Mesenchymal stem cell (in vitro differentiated cells and primary cell): ENCODE results near the gene PLA2G4B.
A peak's percentile ranks its signal among the peaks of the same experiment; 100 is the strongest.

Source experiments
- DNase-seq: peaks from one replicate; pipeline ENCODE4 v3.0.0-alpha.2; 2013
- H2AFZ ChIP-seq: one replicate; pipeline ENCODE4 v1.6.1; 2013; ENCODE audit warnings: low read depth, mild to moderate bottlenecking, control low read depth, inconsistent platforms, low read length, moderate library complexity
- H2AK5ac ChIP-seq: 2 replicates; pipeline ENCODE4 v1.6.1; 2013; ENCODE audit warnings: low read length, moderate library complexity, mild to moderate bottlenecking, inconsistent platforms; ENCODE audit not compliant: severe bottlenecking
- H2BK120ac ChIP-seq: one replicate; pipeline ENCODE4 v1.6.1; 2013; ENCODE audit warnings: low read depth, mild to moderate bottlenecking, inconsistent platforms, low read length, moderate library complexity
- H2BK12ac ChIP-seq, 2 experiments: one replicate each; pipeline ENCODE4 v1.6.1; 2013; ENCODE audit warnings: inconsistent platforms in 2 of 2, low read length in 2 of 2, mild to moderate bottlenecking in 2 of 2, moderate library complexity in 2 of 2, control low read depth in 1 of 2
- H2BK15ac ChIP-seq: one replicate; pipeline ENCODE4 v1.6.1; 2013; ENCODE audit warnings: mild to moderate bottlenecking, low read depth, inconsistent platforms; ENCODE audit not compliant: poor library complexity, severe bottlenecking
- H2BK5ac ChIP-seq: 2 replicates; pipeline ENCODE4 v1.6.1; 2013; ENCODE audit warnings: low read depth, mild to moderate bottlenecking, low read length, control low read depth, inconsistent platforms; ENCODE audit not compliant: poor library complexity, severe bottlenecking
- H3K14ac ChIP-seq, 2 experiments: one replicate each; pipeline ENCODE4 v1.6.1; 2013; ENCODE audit warnings: inconsistent platforms in 2 of 2, low read length in 2 of 2, control low read depth in 1 of 2, mild to moderate bottlenecking in 1 of 2, moderate library complexity in 1 of 2
- H3K18ac ChIP-seq, 2 experiments: one replicate each; pipeline ENCODE4 v1.6.1; 2013; ENCODE audit warnings: inconsistent platforms in 2 of 2, low read length in 2 of 2, control low read depth in 1 of 2, low read depth in 1 of 2, mild to moderate bottlenecking in 1 of 2
- H3K23ac ChIP-seq, 2 experiments: one replicate each; pipeline ENCODE4 v1.6.1; 2013; ENCODE audit warnings: inconsistent platforms in 2 of 2, low read length in 2 of 2, mild to moderate bottlenecking in 2 of 2, moderate library complexity in 2 of 2, control low read depth in 1 of 2
- H3K27ac ChIP-seq: 2 replicates; pipeline ENCODE4 v1.5.1; 2013; ENCODE audit warnings: mild to moderate bottlenecking, moderate library complexity, low read length, control low read depth, inconsistent platforms; ENCODE audit not compliant: poor library complexity, severe bottlenecking
- H3K27me3 ChIP-seq, 2 experiments: 2 replicates each; pipeline versions ENCODE4 v1.6.1 to v1.7.0; 2013; ENCODE audit warnings: low read length in 2 of 2, mild to moderate bottlenecking in 2 of 2, moderate library complexity in 2 of 2, control low read depth in 1 of 2, inconsistent platforms in 1 of 2; ENCODE audit not compliant: control insufficient read depth in 1 of 2, insufficient read depth in 1 of 2
- H3K36me3 ChIP-seq, 2 experiments: 2 replicates each; pipeline versions ENCODE4 v1.6.1 to v1.7.0; 2013; ENCODE audit warnings: low read length in 2 of 2, control low read depth in 1 of 2, inconsistent platforms in 1 of 2, low read depth in 1 of 2, mild to moderate bottlenecking in 1 of 2; ENCODE audit not compliant: insufficient read depth in 2 of 2, control insufficient read depth in 1 of 2
- H3K4ac ChIP-seq, 2 experiments: one replicate each; pipeline ENCODE4 v1.6.1; 2013; ENCODE audit warnings: inconsistent platforms in 2 of 2, low read length in 2 of 2, mild to moderate bottlenecking in 2 of 2, moderate library complexity in 2 of 2, control low read depth in 1 of 2, low read depth in 1 of 2
- H3K4me1 ChIP-seq: 2 replicates; pipeline ENCODE4 v1.6.1; 2013; ENCODE audit warnings: low read depth, low read length, control low read depth; ENCODE audit not compliant: control insufficient read depth, insufficient read depth
- H3K4me2 ChIP-seq: 2 replicates; pipeline ENCODE4 v1.6.1; 2013; ENCODE audit warnings: low read length, mild to moderate bottlenecking, inconsistent platforms; ENCODE audit not compliant: poor library complexity, severe bottlenecking
- H3K4me3 ChIP-seq, 2 experiments: 2 replicates each; pipeline versions ENCODE4 v1.5.1 to v1.7.0; 2013; ENCODE audit warnings: low read length in 2 of 2, mild to moderate bottlenecking in 2 of 2, control low read depth in 1 of 2, low read depth in 1 of 2; ENCODE audit not compliant: insufficient read depth in 1 of 2
- H3K79me1 ChIP-seq: replicated peaks from 2 replicates; pipeline ENCODE4 v1.6.1; 2013; ENCODE audit warnings: mild to moderate bottlenecking, control low read depth, low read length, inconsistent platforms; ENCODE audit not compliant: poor library complexity, severe bottlenecking
- H3K9ac ChIP-seq: 2 replicates; pipeline ENCODE4 v1.7.0; 2013; ENCODE audit warnings: mild to moderate bottlenecking, low read length, moderate library complexity
- H3K9me3 ChIP-seq: 2 replicates; pipeline ENCODE4 v1.7.0; 2013; ENCODE audit warnings: mild to moderate bottlenecking, low read length; ENCODE audit not compliant: control insufficient read depth
- H4K8ac ChIP-seq: one replicate; pipeline ENCODE4 v1.6.1; 2013; ENCODE audit warnings: inconsistent platforms, mild to moderate bottlenecking, low read length, moderate library complexity
- H4K91ac ChIP-seq: one replicate; pipeline ENCODE4 v1.6.1; 2013; ENCODE audit warnings: mild to moderate bottlenecking, low read length, inconsistent platforms
- WGBS: methylation state at CpG from one replicate; pipeline ENCODE4 v1.1.7; 2013; ENCODE audit warnings: mixed read lengths; 5-methylcytosine and 5-hydroxymethylcytosine counted together

Gene PLA2G4B

GRCh38 chr15:41856716-41857115 lies 18.1 kb downstream of the PLA2G4B start:
- Histone ChIP-seq H3K4me3 (no peak overlapping the region), H2BK5ac (no peak overlapping the region), H2AFZ (no peak overlapping the region), H2BK12ac (no peak overlapping the region), H3K23ac (no peak overlapping the region), H4K8ac (no peak overlapping the region), H3K14ac (no peak overlapping the region), H2BK15ac (no peak overlapping the region), H3K9ac (no peak overlapping the region), H3K27me3 (peaks cover 0 to 67% of the 10 kb centered on the region in 2 experiments), H4K91ac (no peak overlapping the region), H3K36me3 (peaks cover 0 to 60% of the 10 kb centered on the region in 2 experiments), H2AK5ac (no peak overlapping the region), H3K27ac (no peak overlapping the region), H3K4ac (no peak overlapping the region), H3K18ac (no peak overlapping the region), H3K79me1 (no peaks in the 10 kb centered on the region), H2BK120ac (no peak overlapping the region), H3K4me1 (peaks cover 10% of the 10 kb centered on the region), H3K9me3 (no peaks in the 10 kb centered on the region), H3K4me2 (no peak overlapping the region)
- 90% methylated on average over 12 of the region's 12 CpGs for WGBS
- no peak for DNase-seq

- H2BK120ac ChIP-seq: no peak overlapping the region
- H3K27me3 ChIP-seq: peaks cover 0 to 66% of the 10 kb centered on the region in 2 experiments
- no peak overlapping the region for H2AFZ ChIP-seq
- H3K23ac ChIP-seq: no peak overlapping the region
- H4K8ac ChIP-seq: no peak overlapping the region
- peaks cover 0 to 64% of the 10 kb centered on the region in 2 experiments for H3K36me3 ChIP-seq
- H2AK5ac ChIP-seq: no peak overlapping the region
- H3K79me1 ChIP-seq: no peaks in the 10 kb centered on the region
- no peak overlapping the region for H4K91ac ChIP-seq
- H3K4me1 ChIP-seq: peaks cover 10% of the 10 kb centered on the region
- no peak overlapping the region for H2BK5ac ChIP-seq
- WGBS: 89% methylated on average over 8 of the region's 9 CpGs
- no peak for DNase-seq
- H3K9ac ChIP-seq: no peak overlapping the region
- H3K27ac ChIP-seq: no peak overlapping the region
- no peak overlapping the region for H3K18ac ChIP-seq
- H3K4ac ChIP-seq: no peak overlapping the region
- no peak overlapping the region for H3K4me3 ChIP-seq
- H3K9me3 ChIP-seq: no peaks in the 10 kb centered on the region
- no peak overlapping the region for H3K4me2 ChIP-seq
- no peak overlapping the region for H2BK15ac ChIP-seq
- no peak overlapping the region for H2BK12ac ChIP-seq
- H3K14ac ChIP-seq: no peak overlapping the region
Observed at GRCh38 chr15:41857316-41857715, 18.7 kb downstream of the PLA2G4B start.

GRCh38 chr15:41858756-41859155 lies 20.1 kb downstream of the PLA2G4B start:
- no peak overlapping the region for H3K4me3 ChIP-seq
- WGBS: 91% methylated on average over 15 of the region's 15 CpGs

GRCh38 chr15:41860049-41860828 lies 21.6 kb downstream of the PLA2G4B start:
- WGBS: 47% methylated on average over 14 of the region's 15 CpGs
- peaks cover 0 to 63% of the 10 kb centered on the region in 2 experiments for H3K27me3 ChIP-seq
- H3K18ac ChIP-seq: no peak overlapping the region
- DNase-seq: no peak
- H3K23ac ChIP-seq: no peak overlapping the region
- H4K8ac ChIP-seq: no peak overlapping the region
- no peak overlapping the region for H3K4ac ChIP-seq
- H2AK5ac ChIP-seq: no peak overlapping the region
- no peak overlapping the region for H2AFZ ChIP-seq
- H3K4me2 ChIP-seq: no peak overlapping the region
- no peak overlapping the region for H2BK12ac ChIP-seq
- no peak overlapping the region for H2BK120ac ChIP-seq
- H3K27ac ChIP-seq: no peak overlapping the region
- no peaks in the 10 kb centered on the region for H3K9me3 ChIP-seq
- H3K36me3 ChIP-seq: peaks cover 0 to 54% of the 10 kb centered on the region in 2 experiments
- H3K79me1 ChIP-seq: no peaks in the 10 kb centered on the region
- H3K14ac ChIP-seq: no peak overlapping the region
- no peak overlapping the region for H3K9ac ChIP-seq
- no peak overlapping the region for H3K4me3 ChIP-seq
- H2BK15ac ChIP-seq: no peak overlapping the region
- peaks cover 8% of the 10 kb centered on the region for H3K4me1 ChIP-seq
- H4K91ac ChIP-seq: no peak overlapping the region
- H2BK5ac ChIP-seq: no peak overlapping the region

More at GRCh38 chr15:41858756-41859155, 20.1 kb downstream of the PLA2G4B start:
- Histone ChIP-seq H3K36me3 (peaks cover 0 to 61% of the 10 kb centered on the region in 2 experiments), H2BK15ac (no peak overlapping the region), H3K14ac (peak overlapping the region in 1 of 2 experiments; percentile 21), H3K27me3 (peaks cover 0 to 64% of the 10 kb centered on the region in 2 experiments), H2BK5ac (no peak overlapping the region), H3K18ac (no peak overlapping the region), H3K4me1 (peaks cover 13% of the 10 kb centered on the region), H4K8ac (no peak overlapping the region), H2AK5ac (no peak overlapping the region), H2BK12ac (no peak overlapping the region), H2AFZ (no peak overlapping the region), H3K9me3 (no peaks in the 10 kb centered on the region), H3K4me2 (no peak overlapping the region), H3K4ac (no peak overlapping the region), H3K79me1 (no peaks in the 10 kb centered on the region), H3K23ac (no peak overlapping the region), H3K27ac (no peak overlapping the region), H4K91ac (no peak overlapping the region), H3K9ac (no peak overlapping the region), H2BK120ac (no peak overlapping the region)
- DNase-seq: no peak
